Epithelial cell of prostate (primary cell): ENCODE measurements around the gene SRF.

Experiments used
- DNase-seq: peaks from one replicate; pipeline ENCODE4 v3.0.0-alpha.2; 2011; ENCODE audit warnings: low read depth, low spot score
- H3K27ac ChIP-seq: fragments of 450-650 bp; 2 replicates; pipeline ENCODE4 v1.5.1; 2017; ENCODE audit warnings: mild to moderate bottlenecking

SRF gene

GRCh38 chr6:43204271-43205105 is 33.4 kb downstream of the SRF start:
- H3K27ac ChIP-seq = no peak overlapping the region
- DNase-seq = no peak

DNA sequence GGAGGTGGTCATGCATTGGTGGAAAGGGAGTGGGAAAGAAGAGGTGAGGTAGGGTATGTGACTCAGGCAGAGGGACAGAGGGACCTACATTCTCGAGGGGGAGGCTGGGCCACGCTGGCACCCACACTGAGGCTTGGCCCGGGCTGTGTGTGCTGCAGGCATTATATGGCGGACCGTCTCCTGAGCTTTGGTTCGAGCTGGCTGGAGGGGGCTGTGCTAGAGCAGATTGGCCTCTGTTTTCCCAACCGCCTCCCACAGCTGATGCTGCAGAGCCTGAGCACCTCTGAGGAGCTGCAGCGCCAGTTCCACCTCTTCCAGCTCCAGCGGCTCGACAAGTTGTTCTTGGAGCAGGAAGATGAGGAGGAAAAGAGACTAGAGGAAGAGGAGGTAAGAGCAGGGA is 34.8 kb downstream of the SRF start:
- H3K27ac ChIP-seq = no peak overlapping the region
- no peak for DNase-seq

GRCh38 chr6:43207286-43207685 is 36.2 kb downstream of the SRF start:
- no peak for DNase-seq
- no peak overlapping the region for H3K27ac ChIP-seq

DNA sequence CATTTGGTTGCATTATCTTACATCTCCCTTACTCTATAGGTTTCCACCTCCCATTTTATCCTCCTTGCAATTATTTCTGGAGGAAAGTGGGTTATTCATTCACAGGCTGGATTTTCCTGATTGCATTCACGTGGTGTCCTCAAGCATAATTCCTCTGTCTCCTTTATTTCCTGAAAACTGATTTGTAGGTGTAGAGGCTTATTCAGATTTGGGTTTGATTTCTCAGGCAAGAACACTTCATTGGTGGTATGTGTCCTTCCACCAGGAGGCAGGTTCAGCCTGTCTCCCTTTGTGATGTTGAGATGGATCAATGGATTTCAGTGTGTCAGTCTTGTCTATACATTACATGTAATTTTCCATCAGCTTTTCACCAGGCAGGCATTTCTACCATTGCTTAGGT is 40.9 kb downstream of the SRF start:
- H3K27ac ChIP-seq = no peak overlapping the region

DNA sequence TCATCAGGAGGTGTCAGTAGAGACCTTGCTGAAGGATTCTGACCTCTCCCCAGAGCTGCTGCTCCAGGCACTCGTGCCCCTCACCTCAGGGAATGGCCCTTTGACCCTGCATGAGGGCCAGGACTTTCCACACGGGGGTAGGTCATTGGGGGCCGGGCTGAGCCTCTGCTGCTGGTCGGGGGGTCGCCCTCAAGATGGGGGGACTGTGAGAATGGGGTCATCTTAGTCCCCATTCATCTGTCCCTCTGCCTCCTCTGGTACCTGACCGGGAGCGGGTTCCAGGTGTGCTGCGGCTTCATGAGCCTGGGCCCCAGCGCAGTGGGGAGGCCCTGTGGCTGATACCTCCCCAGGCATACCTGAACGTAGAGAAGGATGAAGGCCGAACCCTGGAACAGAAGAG is 42.4 kb downstream of the SRF start:
- DNase-seq = no peak

More for the DNA sequence above, 40.9 kb downstream of the SRF start:
- DNase-seq = no peak

DNA sequence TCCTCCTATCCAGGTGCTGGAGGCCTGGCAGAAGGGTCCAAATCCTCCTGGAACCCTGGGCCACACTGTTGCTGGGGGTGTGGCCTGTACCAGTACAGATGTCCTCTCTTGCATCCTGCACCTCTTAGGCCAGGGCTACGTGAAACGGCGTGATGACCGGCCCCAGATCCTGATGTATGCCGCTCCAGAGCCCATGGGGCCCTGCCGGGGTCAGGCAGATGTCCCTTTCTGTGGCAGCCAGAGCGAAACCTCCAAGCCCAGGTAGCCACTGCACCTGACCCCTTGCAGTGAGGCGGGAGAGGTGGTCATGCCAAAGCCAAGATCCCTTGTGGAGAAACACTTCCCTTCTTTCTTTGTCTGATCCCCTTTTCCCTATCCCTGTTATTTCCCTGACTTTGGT is 44.0 kb downstream of the SRF start:
- no peak for DNase-seq

More for the DNA sequence above, 42.4 kb downstream of the SRF start:
- no peak overlapping the region for H3K27ac ChIP-seq

GRCh38 chr6:43216200-43216599 is 45.1 kb downstream of the SRF start:
- DNase-seq = no peak

More for the DNA sequence above, 44.0 kb downstream of the SRF start:
- no peak overlapping the region for H3K27ac ChIP-seq

DNA sequence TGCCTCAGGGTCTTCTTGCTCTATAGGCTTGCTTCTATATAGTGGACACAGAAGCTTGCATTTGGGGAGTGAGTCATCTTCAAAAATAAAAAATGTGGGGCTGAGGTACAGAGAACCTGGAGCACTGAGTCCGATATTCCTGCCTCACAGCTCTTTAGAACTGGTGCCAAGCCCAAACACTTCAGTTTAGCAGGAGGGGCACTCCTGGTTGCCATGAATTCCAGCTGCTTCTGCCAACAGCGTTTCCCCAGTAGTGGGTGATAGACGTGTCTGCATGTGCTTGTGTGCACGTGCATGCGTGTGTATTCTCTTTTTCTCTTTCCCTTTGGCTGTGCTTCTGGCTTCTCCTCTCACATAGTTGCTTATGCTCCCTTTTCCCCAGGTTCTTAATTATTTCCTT is 46.3 kb downstream of the SRF start:
- DNase-seq = no peak
- no peak overlapping the region for H3K27ac ChIP-seq

More at GRCh38 chr6:43216200-43216599, 45.1 kb downstream of the SRF start:
- no peak overlapping the region for H3K27ac ChIP-seq

- no peak for DNase-seq
- no peak overlapping the region for H3K27ac ChIP-seq
Measured at GRCh38 chr6:43219119-43219518, 48.0 kb downstream of the SRF start.

- DNase-seq = no peak
Measured at GRCh38 chr6:43219814-43220213, 48.7 kb downstream of the SRF start.

GRCh38 chr6:43220439-43220951 is 49.4 kb downstream of the SRF start:
- no peak for DNase-seq
- H3K27ac ChIP-seq = no peak overlapping the region

More at GRCh38 chr6:43219814-43220213, 48.7 kb downstream of the SRF start:
- H3K27ac ChIP-seq = no peak overlapping the region

DNA sequence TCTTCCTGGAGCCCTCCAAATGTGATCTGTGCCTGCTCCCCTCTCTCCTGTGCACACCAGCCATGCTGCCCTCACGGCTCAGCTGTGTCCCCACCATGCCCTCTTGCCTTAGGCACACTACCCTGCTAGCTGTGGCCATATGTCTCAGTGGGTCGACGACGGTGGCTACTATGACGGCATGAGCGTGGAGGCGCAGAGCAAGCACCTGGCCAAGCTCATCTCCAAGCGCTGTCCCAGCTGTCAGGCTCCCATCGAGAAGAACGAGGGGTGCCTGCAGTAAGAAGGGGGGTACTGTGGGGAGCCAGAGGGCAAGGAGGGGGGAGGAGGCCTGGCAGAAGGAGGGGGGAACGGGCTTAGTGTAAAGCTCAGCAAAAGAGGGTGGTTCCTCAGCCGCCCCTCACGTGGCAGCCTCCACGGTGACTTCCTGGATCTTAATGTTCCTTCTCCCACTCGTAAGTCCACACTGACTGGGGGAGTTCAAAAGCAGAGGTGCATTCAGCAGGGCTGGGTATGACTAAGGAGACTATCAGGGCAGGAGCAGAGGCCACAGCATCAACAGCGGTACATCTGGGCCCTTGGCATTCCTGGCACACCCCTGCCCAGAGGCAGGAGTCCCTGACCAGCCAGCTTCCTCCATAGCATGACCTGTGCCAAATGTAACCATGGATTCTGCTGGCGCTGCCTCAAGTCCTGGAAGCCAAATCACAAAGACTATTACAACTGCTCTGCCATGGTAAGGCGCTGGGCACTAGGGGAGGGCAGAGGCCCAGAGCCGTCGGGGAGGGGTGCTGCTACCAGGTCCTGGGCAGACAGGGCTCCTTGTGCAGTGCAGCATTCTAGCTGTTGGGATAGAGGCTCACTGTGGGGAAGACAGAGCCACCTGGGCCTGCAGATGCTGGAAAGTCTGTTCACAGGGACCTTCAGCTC is 50.2 kb downstream of the SRF start:
- no peak for DNase-seq
- H3K27ac ChIP-seq = no peak overlapping the region

GRCh38 chr6:43222418-43223059 is 51.5 kb downstream of the SRF start:
- DNase-seq = no peak
- H3K27ac ChIP-seq = no peak overlapping the region

GRCh38 chr6:43223175-43223574 is 52.1 kb downstream of the SRF start:
- H3K27ac ChIP-seq = no peak overlapping the region
- no peak for DNase-seq

DNA sequence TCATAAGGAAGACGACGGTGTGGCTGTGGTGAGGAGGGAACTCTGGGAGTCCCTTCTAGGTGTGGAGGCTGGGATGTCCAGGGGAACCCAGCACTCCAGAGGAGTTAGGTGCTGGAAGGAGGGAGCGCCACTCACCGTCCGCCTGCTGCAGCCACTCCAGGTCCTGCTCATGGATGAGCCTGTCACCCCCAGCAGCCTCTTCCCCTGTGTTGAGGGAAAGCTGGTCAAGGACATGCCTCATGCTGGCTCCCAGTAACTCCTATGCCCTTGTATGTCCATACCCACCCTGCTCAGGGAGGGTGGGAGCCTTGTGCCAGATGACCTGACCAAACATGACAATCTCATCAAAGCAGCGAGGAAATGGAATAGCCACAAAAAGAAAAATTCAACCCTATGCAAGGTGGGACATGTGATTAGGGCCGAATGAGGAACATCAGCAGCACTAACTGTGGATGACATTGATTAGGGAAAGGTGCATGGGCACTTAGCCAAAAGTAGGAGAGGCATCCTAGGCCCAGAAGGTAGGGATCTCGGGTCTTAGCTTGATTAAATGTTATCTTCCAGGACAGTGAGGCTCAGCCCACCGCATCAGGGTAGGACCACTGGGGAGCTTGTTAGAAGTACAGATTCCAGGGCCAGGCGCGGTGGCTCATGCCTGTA is 55.3 kb downstream of the SRF start:
- no peak for DNase-seq
- H3K27ac ChIP-seq = no peak overlapping the region

DNA sequence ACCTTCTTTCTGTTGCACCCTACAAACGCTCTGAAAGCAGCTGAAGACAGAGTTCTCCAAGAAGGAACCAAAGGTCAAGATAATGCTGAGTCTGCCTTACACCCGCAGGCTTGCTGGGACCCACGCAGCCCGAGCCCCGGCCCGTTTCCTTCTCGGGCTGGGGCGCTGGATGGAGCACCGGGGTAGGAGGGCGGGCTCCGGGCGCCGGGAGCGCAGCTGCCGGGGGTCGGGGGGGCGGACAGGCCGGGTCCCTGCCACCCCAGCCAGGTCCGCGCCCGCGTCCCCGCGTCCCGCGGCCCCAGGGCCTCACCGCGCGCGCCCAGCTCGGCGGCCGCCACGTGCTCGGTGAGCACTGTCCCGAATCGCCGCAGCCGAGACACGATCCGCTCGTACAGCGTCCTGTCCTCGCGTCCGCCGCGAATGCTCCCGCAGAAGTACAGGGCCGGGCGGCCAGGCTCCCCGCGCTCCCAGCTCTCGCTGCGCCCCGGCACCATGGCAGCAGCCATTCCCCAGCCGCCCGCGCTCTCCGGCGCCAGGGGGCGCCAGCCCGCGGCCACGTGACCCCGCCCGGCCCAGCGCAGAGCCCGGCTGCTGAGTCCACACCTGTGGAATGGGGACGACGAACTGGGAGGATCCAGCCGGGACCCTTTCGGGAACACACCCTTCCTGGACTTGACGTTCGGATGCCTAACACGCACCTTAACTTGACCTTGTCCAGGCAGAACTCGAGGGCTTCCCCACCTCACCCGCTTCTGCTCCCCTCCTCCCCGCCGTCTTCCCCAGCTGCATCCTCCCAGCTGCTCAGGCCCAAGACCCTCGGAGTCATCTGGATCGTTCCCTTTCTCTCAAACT is 58.1 kb downstream of the SRF start, which contains the start of gene DNPH1:
DNPH1 (minus strand) TSS at position 531 of the 852 bp plus-strand sequence; CDS start at position 506, 25 bp downstream.
- no peak for DNase-seq
- H3K27ac ChIP-seq = peak within 1 kb of the TSS; percentile 27

GRCh38 chr6:43229803-43230620 is 58.9 kb downstream of the SRF start:
- no peak for DNase-seq
- no peak overlapping the region for H3K27ac ChIP-seq

DNA sequence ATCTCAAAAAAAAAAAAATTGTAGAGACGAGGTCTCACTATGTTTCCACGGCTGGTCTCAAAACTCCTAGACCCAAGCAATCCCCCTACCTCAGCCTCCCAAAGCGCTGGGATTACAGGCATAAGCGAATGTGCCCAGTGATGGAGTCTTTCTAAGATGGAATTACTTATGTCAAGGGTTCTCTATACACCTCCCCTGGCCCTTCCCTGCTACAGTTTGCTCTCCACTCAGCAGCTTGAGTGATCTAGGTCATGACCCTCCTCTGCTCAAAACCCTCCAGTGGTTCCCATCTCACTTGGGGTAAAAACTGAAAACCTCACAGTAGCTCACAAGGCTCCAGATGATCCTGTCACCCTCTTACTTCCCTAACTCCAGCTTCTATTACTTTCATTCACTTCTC is 60.0 kb downstream of the SRF start:
- H3K27ac ChIP-seq = no peak overlapping the region
- no peak for DNase-seq
